ENCODE measurements around the gene OSBPL9. TPM values are rescaled to one million over a fixed set of nuclear protein-coding genes. Genes with fewer than 3 reads are reported as not detected.

OSBPL9 gene
- total RNA-seq, 3 donors from 2014 or later = 44.2 to 51.5 (median 50.7) TPM

DNA sequence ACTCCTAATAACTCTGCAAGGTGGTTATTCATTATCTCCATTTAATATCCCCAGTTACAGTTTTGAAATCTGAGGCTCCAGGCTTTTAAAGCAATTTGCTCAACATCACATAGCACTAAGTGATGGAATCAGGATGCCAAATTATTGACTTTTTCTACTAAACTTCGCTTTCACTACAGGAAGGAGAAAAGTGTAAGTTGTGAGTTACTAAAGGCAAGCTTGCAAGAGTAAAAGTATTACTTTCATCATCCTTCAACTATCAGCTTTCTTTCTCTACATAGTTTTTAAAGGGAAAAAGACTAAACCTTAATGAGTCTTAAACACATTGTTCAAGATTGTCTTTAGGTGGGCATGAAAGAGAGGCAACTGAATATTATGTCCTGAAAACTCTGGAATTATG, 1.8 kb downstream of the OSBPL9 start:
- Histone ChIP-seq H3K4me3 (no peak overlapping the region), H3K9me3 (no peaks in the 10 kb centered on the region), H3K36me3 (ENCODE audit: low read depth) (no peaks in the 10 kb centered on the region), H3K4me1 (ENCODE audit: low read depth) (peaks cover 3% of the 10 kb centered on the region)
- ATAC-seq = no peak
- TF ChIP-seq, protein P1, sequence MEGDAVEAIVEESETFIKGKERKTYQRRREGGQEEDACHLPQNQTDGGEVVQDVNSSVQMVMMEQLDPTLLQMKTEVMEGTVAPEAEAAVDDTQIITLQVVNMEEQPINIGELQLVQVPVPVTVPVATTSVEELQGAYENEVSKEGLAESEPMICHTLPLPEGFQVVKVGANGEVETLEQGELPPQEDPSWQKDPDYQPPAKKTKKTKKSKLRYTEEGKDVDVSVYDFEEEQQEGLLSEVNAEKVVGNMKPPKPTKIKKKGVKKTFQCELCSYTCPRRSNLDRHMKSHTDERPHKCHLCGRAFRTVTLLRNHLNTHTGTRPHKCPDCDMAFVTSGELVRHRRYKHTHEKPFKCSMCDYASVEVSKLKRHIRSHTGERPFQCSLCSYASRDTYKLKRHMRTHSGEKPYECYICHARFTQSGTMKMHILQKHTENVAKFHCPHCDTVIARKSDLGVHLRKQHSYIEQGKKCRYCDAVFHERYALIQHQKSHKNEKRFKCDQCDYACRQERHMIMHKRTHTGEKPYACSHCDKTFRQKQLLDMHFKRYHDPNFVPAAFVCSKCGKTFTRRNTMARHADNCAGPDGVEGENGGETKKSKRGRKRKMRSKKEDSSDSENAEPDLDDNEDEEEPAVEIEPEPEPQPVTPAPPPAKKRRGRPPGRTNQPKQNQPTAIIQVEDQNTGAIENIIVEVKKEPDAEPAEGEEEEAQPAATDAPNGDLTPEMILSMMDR (IDR thresholded peaks at IDR 0.05) = no peak
- intact Hi-C loops (cut with DNase I, micrococcal nuclease) = no loop called here
- no peak for DNase-seq

DNA sequence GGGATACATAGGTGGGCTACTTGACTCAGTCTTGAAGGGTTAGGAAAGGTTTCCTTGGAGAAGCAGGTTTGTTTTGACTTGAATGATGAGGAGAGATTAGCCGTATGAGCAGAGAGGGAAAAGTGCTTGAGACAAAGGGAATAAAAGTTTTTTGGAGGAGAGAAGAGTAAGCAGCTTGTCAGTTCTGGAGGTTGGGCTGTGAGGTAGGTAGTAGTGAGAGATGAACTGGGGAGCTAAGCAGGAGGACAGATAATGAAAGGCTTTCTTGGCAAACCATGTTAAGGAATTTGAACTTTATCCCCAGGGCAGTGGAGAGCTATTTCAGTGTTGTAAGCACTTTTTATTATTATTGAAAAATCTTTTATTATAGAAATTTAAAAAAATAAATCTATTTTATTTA, 3.6 kb downstream of the OSBPL9 start:
- ATAC-seq (no peak), DNase-seq (no peak)
- peaks cover 3% of the 10 kb centered on the region for H3K4me1 ChIP-seq (ENCODE audit: low read depth)
- H3K9me3 ChIP-seq = no peaks in the 10 kb centered on the region
- H3K36me3 ChIP-seq (ENCODE audit: low read depth) = no peaks in the 10 kb centered on the region
- intact Hi-C loops (cut with DNase I, micrococcal nuclease) = no loop called here
- no peak overlapping the region for H3K4me3 ChIP-seq
- TF ChIP-seq, protein P1 (IDR thresholded peaks at IDR 0.05) = no peak

DNA sequence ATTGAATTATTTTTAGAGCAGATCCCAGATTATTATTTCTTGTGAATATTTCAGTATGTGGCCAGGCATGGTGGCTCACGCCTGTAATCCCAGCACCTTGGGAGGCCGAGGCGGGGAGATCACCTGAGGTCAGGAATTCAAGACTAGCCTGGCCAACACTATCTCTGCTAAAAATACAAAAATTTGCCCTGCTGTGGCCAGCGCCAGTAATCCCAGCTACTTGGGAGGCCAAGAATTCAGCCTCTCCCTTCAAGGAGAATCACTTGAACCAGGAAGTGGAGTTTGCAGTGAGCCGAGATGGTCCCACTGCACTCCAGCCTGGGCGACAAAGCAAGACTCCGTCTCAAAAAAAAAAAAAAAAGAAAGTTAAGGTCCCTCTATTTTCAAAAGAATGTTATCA, 4.3 kb downstream of the OSBPL9 start:
- Histone ChIP-seq H3K4me1 (ENCODE audit: low read depth) (peaks cover 1% of the 10 kb centered on the region), H3K4me3 (no peak overlapping the region), H3K9me3 (no peaks in the 10 kb centered on the region), H3K36me3 (ENCODE audit: low read depth) (no peaks in the 10 kb centered on the region)
- intact Hi-C loops (cut with DNase I, micrococcal nuclease) = no loop called here
- no peak for DNase-seq
- TF ChIP-seq, protein P1 (IDR thresholded peaks at IDR 0.05) = no peak
- ATAC-seq = no peak

DNA sequence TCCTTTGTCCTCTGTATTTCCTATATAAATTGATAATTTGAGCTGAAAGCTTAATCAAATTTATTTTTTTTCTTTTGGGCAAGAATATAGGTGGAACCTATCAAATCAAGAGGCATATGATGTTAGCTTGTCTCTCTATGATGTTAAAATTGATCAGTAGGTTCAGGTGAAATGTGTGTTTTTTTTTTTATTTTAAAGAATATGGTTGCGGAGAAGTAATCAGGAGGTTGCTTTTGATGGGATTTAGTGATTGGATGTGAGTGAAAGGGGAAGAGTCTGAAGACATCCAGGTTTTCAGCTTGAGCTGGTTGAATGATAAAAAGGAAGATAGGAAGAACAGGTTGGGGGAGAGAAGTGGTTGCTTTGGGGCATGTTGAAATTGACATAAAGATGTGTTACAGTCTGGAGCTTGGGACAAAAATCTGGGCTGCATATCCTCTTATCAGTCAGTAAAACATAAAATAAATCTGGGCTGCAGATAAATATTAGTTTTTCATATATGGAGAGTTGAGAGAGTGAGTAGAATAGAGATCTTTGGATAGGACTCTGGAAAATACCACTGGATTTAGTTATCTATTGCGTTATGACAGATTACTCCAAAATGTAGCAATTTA, 5.1 kb downstream of the OSBPL9 start:
- Histone ChIP-seq H3K9me3 (no peaks in the 10 kb centered on the region), H3K4me3 (no peak overlapping the region), H3K4me1 (ENCODE audit: low read depth) (no peaks in the 10 kb centered on the region), H3K36me3 (ENCODE audit: low read depth) (no peaks in the 10 kb centered on the region)
- TF ChIP-seq, protein P1 (IDR thresholded peaks at IDR 0.05) = no peak
- no peak for ATAC-seq
- intact Hi-C loops (cut with DNase I, micrococcal nuclease) = no loop called here
- no peak for DNase-seq

DNA sequence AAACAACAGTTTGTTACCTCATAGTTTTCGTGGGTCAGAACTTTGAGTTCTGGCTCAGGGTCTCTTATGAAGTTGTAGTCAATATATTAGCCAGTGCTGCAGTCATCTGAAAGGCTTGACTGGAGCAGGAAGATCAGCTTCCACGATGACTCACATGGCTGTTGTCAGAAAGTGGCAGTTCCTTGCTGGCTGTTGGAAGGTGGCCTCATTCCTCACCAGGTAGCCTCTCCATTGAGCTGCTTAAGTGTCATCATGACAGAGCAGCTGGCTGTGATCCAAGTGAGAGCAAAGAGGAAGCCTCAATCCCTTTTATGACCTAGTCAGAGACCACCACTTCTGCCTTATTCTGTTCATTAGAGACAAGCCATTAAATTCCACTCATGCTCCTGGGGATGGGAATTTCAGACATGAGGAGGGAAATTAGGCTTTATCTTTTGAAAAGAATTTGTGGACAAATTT, 5.6 kb downstream of the OSBPL9 start:
- intact Hi-C loops (cut with DNase I, micrococcal nuclease) = no loop called here
- Histone ChIP-seq H3K36me3 (ENCODE audit: low read depth) (no peaks in the 10 kb centered on the region), H3K4me1 (ENCODE audit: low read depth) (no peaks in the 10 kb centered on the region), H3K4me3 (no peak overlapping the region), H3K9me3 (no peaks in the 10 kb centered on the region)
- DNase-seq (peak in 1 of 3 donors; percentile 13), ATAC-seq (peak; percentile 85)
- TF ChIP-seq, protein P1 (IDR thresholded peaks at IDR 0.05) = no peak

DNA sequence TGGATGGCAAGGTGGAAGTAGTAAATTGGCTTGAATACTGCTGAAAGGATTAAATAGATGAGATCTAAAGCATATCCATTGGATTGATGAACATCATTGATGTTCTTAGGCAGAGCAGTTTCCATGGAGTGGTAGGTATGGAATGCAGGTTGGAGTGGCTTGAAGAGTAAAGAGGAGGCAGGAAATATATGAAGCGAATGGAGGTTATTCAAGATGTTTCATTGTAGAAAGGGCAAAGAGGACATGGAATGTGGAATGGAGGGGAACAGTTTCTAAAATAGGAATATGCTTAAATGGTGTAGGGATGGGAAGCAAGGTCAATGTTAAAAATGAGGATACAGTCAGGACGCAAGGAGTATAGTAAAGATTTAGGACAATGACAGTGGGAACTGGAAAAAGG, 6.1 kb downstream of the OSBPL9 start:
- TF ChIP-seq, protein P1 (IDR thresholded peaks at IDR 0.05) = no peak
- Histone ChIP-seq H3K4me1 (ENCODE audit: low read depth) (no peaks in the 10 kb centered on the region), H3K9me3 (no peaks in the 10 kb centered on the region), H3K4me3 (no peak overlapping the region), H3K36me3 (ENCODE audit: low read depth) (no peaks in the 10 kb centered on the region)
- DNase-seq = no peak
- no peak for ATAC-seq
- intact Hi-C loops (cut with DNase I, micrococcal nuclease) = no loop called here
